H1 (cell line): ENCODE data around the gene GRIK2. TPM values are rescaled to one million over a fixed set of nuclear protein-coding genes. Genes with fewer than 3 reads are reported as not detected.
A peak's percentile ranks its signal among the peaks of the same experiment; 100 is the strongest.

Experiments
- CTCF ChIA-PET: fragments of 300-600 bp; sonication (Branson Sonifier 250); formaldehyde crosslinking; loops from one replicate; lab custom pipeline; 2021; ENCODE audit not compliant: partially characterized antibody; lab: Charles Lee
- POLR2A ChIA-PET: fragments of 300-600 bp; sonication (Branson Sonifier 250); formaldehyde crosslinking; loops from one replicate; lab custom pipeline; 2021; ENCODE audit warnings: inconsistent platforms; ENCODE audit not compliant: partially characterized antibody; lab: Charles Lee
- DNase-seq, 2 experiments: peaks; one replicate each; pipeline versions ENCODE4 v3.0.0 to v3.0.0-alpha.2; 2010 to 2022; ENCODE audit warnings: low spot score in 2 of 2, low read depth in 1 of 2, mixed read lengths in 1 of 2
- FAIRE-seq: peaks from 2 replicates; lab custom pipeline; 2011; peaks lifted over from hg19 to GRCh38; lab: Jason Lieb, UNC
- H2AFZ ChIP-seq: 2 replicates; pipeline ENCODE4 v1.8.1; 2012; ENCODE audit warnings: low read length, inconsistent platforms
- H2AK5ac ChIP-seq: 2 replicates; pipeline ENCODE4 v1.6.1; 2013; ENCODE audit warnings: low read depth, low read length
- H2BK120ac ChIP-seq: replicated peaks from 2 replicates; pipeline ENCODE3; 2013; ENCODE audit warnings: low read depth, low read length, inconsistent platforms
- H2BK12ac ChIP-seq: 2 replicates; pipeline ENCODE4 v1.6.1; 2013; ENCODE audit warnings: low read depth, low read length
- H2BK15ac ChIP-seq: 2 replicates; pipeline ENCODE4 v1.6.1; 2013; ENCODE audit warnings: low read length
- H2BK20ac ChIP-seq: 2 replicates; pipeline ENCODE4 v1.6.1; 2013; ENCODE audit warnings: low read length
- H2BK5ac ChIP-seq: 2 replicates; pipeline ENCODE4 v1.6.1; 2013; ENCODE audit warnings: low read depth, low read length
- H3K14ac ChIP-seq: 2 replicates; pipeline ENCODE4 v1.6.1; 2013; ENCODE audit warnings: inconsistent platforms; ENCODE audit not compliant: insufficient read length
- H3K18ac ChIP-seq: 2 replicates; pipeline ENCODE4 v1.6.1; 2013; ENCODE audit warnings: low read length; ENCODE audit errors: extremely low read depth
- H3K23ac ChIP-seq: 2 replicates; pipeline ENCODE4 v1.6.1; 2013; ENCODE audit warnings: inconsistent platforms; ENCODE audit not compliant: insufficient read length
- H3K23me2 ChIP-seq: 2 replicates; pipeline ENCODE4 v1.6.1; 2013; ENCODE audit warnings: low read depth, low read length
- H3K27ac ChIP-seq: 2 replicates; pipeline ENCODE4 v1.6.1; 2011; ENCODE audit warnings: low read depth, low read length, inconsistent platforms
- H3K27me3 ChIP-seq, 4 experiments: replicated peaks in 1 of 4; 1 replicate in 1 of 4; 2 replicates in 3 of 4; pipeline versions ENCODE4 v1.6.1 to v1.8.1; 2011 to 2013; ENCODE audit warnings: low read length in 3 of 4, mild to moderate bottlenecking in 3 of 4, inconsistent platforms in 2 of 4, mixed read lengths in 2 of 4, moderate library complexity in 1 of 4; ENCODE audit not compliant: control insufficient read depth in 3 of 4, insufficient read depth in 3 of 4; ENCODE audit errors: extremely low read depth in 1 of 4
- H3K36me3 ChIP-seq, 4 experiments: 2 replicates each; pipeline versions ENCODE4 v1.6.1 to v1.8.1; 2011 to 2013; ENCODE audit warnings: mild to moderate bottlenecking in 4 of 4, low read length in 3 of 4, moderate library complexity in 2 of 4, control low read depth in 1 of 4, inconsistent platforms in 1 of 4; ENCODE audit not compliant: insufficient read depth in 4 of 4, control insufficient read depth in 2 of 4
- H3K4ac ChIP-seq: replicated peaks from 2 replicates; pipeline ENCODE3; 2013; ENCODE audit warnings: low read length, low read depth, mixed read lengths, inconsistent platforms; ENCODE audit not compliant: insufficient read length
- H3K4me1 ChIP-seq, 4 experiments: replicated peaks in 1 of 4; 1 replicate in 1 of 4; 2 replicates in 3 of 4; pipeline versions ENCODE4 v1.6.1 to v1.8.1; 2011 to 2013; ENCODE audit warnings: low read length in 3 of 4, inconsistent platforms in 2 of 4, mixed read lengths in 1 of 4; ENCODE audit not compliant: insufficient read depth in 4 of 4, control insufficient read depth in 3 of 4
- H3K4me2 ChIP-seq, 2 experiments: 2 replicates each; pipeline versions ENCODE4 v1.6.1 to v1.8.1; 2011 to 2013; ENCODE audit warnings: low read depth in 2 of 2, low read length in 2 of 2, control low read depth in 1 of 2, inconsistent platforms in 1 of 2, mild to moderate bottlenecking in 1 of 2; ENCODE audit not compliant: insufficient read depth in 1 of 2
- H3K4me3 ChIP-seq, 4 experiments: fragments of 200-600, 300-600 bp in 1 of 4; sonication (generic), shearing (Covaris generic), sonication (Bioruptor Twin) in 1 of 4; 2 replicates each; pipeline versions ENCODE4 v1.5.1 to v1.8.1; 2011 to 2016; ENCODE audit warnings: low read length in 4 of 4, low read depth in 3 of 4, control low read depth in 2 of 4, inconsistent platforms in 2 of 4, mild to moderate bottlenecking in 2 of 4, mixed read lengths in 1 of 4, moderate library complexity in 1 of 4; ENCODE audit not compliant: insufficient read depth in 2 of 4; ENCODE audit errors: extremely low read depth in 1 of 4
- H3K56ac ChIP-seq: replicated peaks from 2 replicates; pipeline ENCODE3; 2013; ENCODE audit warnings: low read depth, mild to moderate bottlenecking, mixed read lengths, low read length, inconsistent platforms; ENCODE audit not compliant: insufficient read length
- H3K79me1 ChIP-seq: 2 replicates; pipeline ENCODE4 v1.6.1; 2013; ENCODE audit warnings: low read depth, low read length, control low read depth
- H3K79me2 ChIP-seq, 2 experiments: 2 replicates each; pipeline versions ENCODE4 v1.6.1 to v1.8.1; 2012 to 2013; ENCODE audit warnings: low read length in 2 of 2, mild to moderate bottlenecking in 2 of 2, inconsistent platforms in 1 of 2; ENCODE audit not compliant: insufficient read depth in 2 of 2, control insufficient read depth in 1 of 2
- H3K9ac ChIP-seq, 4 experiments: replicated peaks in 1 of 4; 1 replicate in 1 of 4; 2 replicates in 3 of 4; pipeline versions ENCODE4 v1.6.1 to v1.8.1; 2011 to 2013; ENCODE audit warnings: low read depth in 3 of 4, low read length in 3 of 4, control low read depth in 2 of 4, mild to moderate bottlenecking in 2 of 4, moderate library complexity in 2 of 4, inconsistent platforms in 1 of 4; ENCODE audit errors: extremely low read depth in 1 of 4
- H3K9me3 ChIP-seq, 2 experiments: 2 replicates each; pipeline versions ENCODE4 v1.6.1 to v1.8.1; 2012 to 2013; ENCODE audit warnings: mild to moderate bottlenecking in 2 of 2, moderate library complexity in 2 of 2, control low read depth in 1 of 2, inconsistent platforms in 1 of 2, low read depth in 1 of 2, low read length in 1 of 2, mixed read lengths in 1 of 2; ENCODE audit not compliant: insufficient read depth in 2 of 2
- H4K20me1 ChIP-seq, 2 experiments: replicated peaks in 1 of 2; 2 replicates each; pipeline versions ENCODE3 to v1.8.1; 2011 to 2013; ENCODE audit warnings: inconsistent platforms in 2 of 2, low read length in 2 of 2, mild to moderate bottlenecking in 1 of 2; ENCODE audit not compliant: insufficient read depth in 2 of 2, control insufficient read depth in 1 of 2
- H4K5ac ChIP-seq: 2 replicates; pipeline ENCODE4 v1.6.1; 2013; ENCODE audit warnings: low read length, low read depth, mixed read lengths, inconsistent platforms; ENCODE audit not compliant: insufficient read length
- H4K8ac ChIP-seq: 2 replicates; pipeline ENCODE4 v1.8.0; 2013; ENCODE audit warnings: mild to moderate bottlenecking, moderate library complexity, low read length, inconsistent platforms; ENCODE audit not compliant: insufficient read depth; ENCODE audit errors: extremely low read depth
- H4K91ac ChIP-seq: replicated peaks from 2 replicates; pipeline ENCODE3; 2013; ENCODE audit warnings: low read length, mixed read lengths, inconsistent platforms; ENCODE audit not compliant: insufficient read length
- BRCA1 ChIP-seq: IDR thresholded peaks from 2 replicates; pipeline ENCODE4 v1.6.1; 2012; ENCODE audit warnings: low read depth, low read length, improper control_type of control experiment
- CBX8 ChIP-seq: fragments of 300-800, 300-1000 bp; sonication (generic); IDR thresholded peaks from 2 replicates; pipeline ENCODE4 v1.7.1; 2016; ENCODE audit warnings: low read depth, low read length, borderline replicate concordance
- CTBP2 ChIP-seq: IDR thresholded peaks from 2 replicates; pipeline ENCODE4 v1.7.0; 2011; ENCODE audit warnings: borderline replicate concordance, mild to moderate bottlenecking, moderate library complexity, mixed read lengths, low read length; ENCODE audit not compliant: insufficient read depth, insufficient read length
- CTCF ChIP-seq, 3 experiments: IDR thresholded peaks; 1 replicate in 2 of 3; 2 replicates in 1 of 3; pipeline versions ENCODE4 v1.5.1 to v1.6.1; 2011; ENCODE audit warnings: low read length in 3 of 3, mild to moderate bottlenecking in 3 of 3, inconsistent platforms in 2 of 3, low read depth in 1 of 3, moderate library complexity in 1 of 3; ENCODE audit not compliant: insufficient read depth in 1 of 3; ENCODE audit errors: control extremely low read depth in 1 of 3
- JUND ChIP-seq: IDR thresholded peaks from 2 replicates; pipeline ENCODE4 v1.6.1; 2011; ENCODE audit warnings: mild to moderate bottlenecking, improper control_type of control experiment, low read length
- MAFK ChIP-seq: IDR thresholded peaks from 2 replicates; pipeline ENCODE4 v1.6.1; 2012; ENCODE audit warnings: low read depth, mild to moderate bottlenecking, improper control_type of control experiment, low read length
- POU5F1 ChIP-seq: IDR thresholded peaks from 2 replicates; pipeline ENCODE4 v1.6.1; 2011; ENCODE audit warnings: low read depth, mild to moderate bottlenecking, low read length, moderate library complexity
- RFX5 ChIP-seq: IDR thresholded peaks from 2 replicates; pipeline ENCODE4 v1.6.1; 2011; ENCODE audit warnings: low read depth, low read length, improper control_type of control experiment, borderline replicate concordance
- SP4 ChIP-seq: IDR thresholded peaks from 2 replicates; pipeline ENCODE4 v1.6.1; 2012; ENCODE audit warnings: low read length, inconsistent platforms
- WGBS, 2 experiments: shearing (Covaris generic) in 1 of 2; methylation state at CpG; one replicate each; pipeline versions ENCODE4 v1.1.6 to v1.1.7; 2013 to 2015; ENCODE audit warnings: low lambda C conversion rate in 2 of 2, mixed read lengths in 2 of 2, inconsistent platforms in 1 of 2, low coverage in 1 of 2, missing lambda C conversion rate in 1 of 2; ENCODE audit not compliant: insufficient replicate concordance in 2 of 2, insufficient coverage in 1 of 2, insufficient read length in 1 of 2; ENCODE audit errors: extremely low coverage in 1 of 2, missing lambda C conversion rate in 1 of 2; 5-methylcytosine and 5-hydroxymethylcytosine counted together
- polyA plus RNA-seq, 7 experiments: library from polyadenylated mRNA; depleted of rRNA in 3 of 7; stranded (reverse) in 5 of 7; unstranded in 2 of 7; fragments of >200 nt in 5 of 7; fragments of 200-250 nt in 2 of 7; gene quantifications; 1 replicate in 5 of 7; 2 replicates in 1 of 7; 4 replicates in 1 of 7; pipeline versions ENCODE4 v1.2.1 to v1.2.3, GENCODE V29; 2011 to 2013; ENCODE audit warnings: missing spikeins in 2 of 7, mixed read lengths in 2 of 7
- total RNA-seq: library from RNA; stranded (reverse); fragmentation: NEBNext Ultra II Directional; extraction: Animal tissue kit (Norgen Biotek cat#: 25700); gene quantifications from 2 replicates; pipeline ENCODE4 v1.2.1, GENCODE V29; 2021

The GRIK2 gene
- total and polyA plus RNA-seq, 2 of the 8 experiments (the other 6 are each of a cell fraction or from before 2014, with no cell fraction given): 1.8 to 2.2 TPM

GRCh38 chr6:101936516-101936915 lies 543.0 kb downstream of the GRIK2 start:
- no peaks in the 10 kb centered on the region for H3K27me3 ChIP-seq
- H3K79me2 ChIP-seq: no peaks in the 10 kb centered on the region
- H2BK120ac ChIP-seq: no peak overlapping the region
- H3K14ac ChIP-seq: peak overlapping the region; percentile 17
- H4K5ac ChIP-seq: no peak overlapping the region
- H3K4me1 ChIP-seq: no peaks in the 10 kb centered on the region
- no peak overlapping the region for H2BK15ac ChIP-seq
- no peaks in the 10 kb centered on the region for H3K79me1 ChIP-seq
- no peak overlapping the region for H4K91ac ChIP-seq
- H3K23ac ChIP-seq: no peak overlapping the region
- H3K9me3 ChIP-seq: no peaks in the 10 kb centered on the region
- H3K4ac ChIP-seq: no peak overlapping the region
- 89% methylated on average over 1 of the region's 1 CpG; no CpG with 5 or more reads in 1 of the 2 experiments for WGBS, 2 experiments
- H2BK20ac ChIP-seq: no peak overlapping the region
- no peak overlapping the region for H4K8ac ChIP-seq
- FAIRE-seq (no peak), DNase-seq (no peak)
- H3K56ac ChIP-seq: no peak overlapping the region
- H2AFZ ChIP-seq: no peak overlapping the region
- H2BK12ac ChIP-seq: no peak overlapping the region
- no peak overlapping the region for H2AK5ac ChIP-seq
- no peak overlapping the region for H3K4me3 ChIP-seq
- POLR2A ChIA-PET: no interaction called here
- H3K27ac ChIP-seq: no peak overlapping the region
- no peak overlapping the region for H3K9ac ChIP-seq
- H4K20me1 ChIP-seq: no peaks in the 10 kb centered on the region
- CTCF ChIA-PET: no interaction called here
- no peak overlapping the region for H3K18ac ChIP-seq
- no peaks in the 10 kb centered on the region for H3K23me2 ChIP-seq
- no peak overlapping the region for H3K4me2 ChIP-seq
- H3K36me3 ChIP-seq: no peaks in the 10 kb centered on the region
- H2BK5ac ChIP-seq: no peak overlapping the region
- TF ChIP-seq SP4 (no peak), RFX5 (no peak), CBX8 (no peak), CTCF (IDR thresholded peaks at IDR 0.05; ENCODE audit: control extremely low read depth in 1 of 3, insufficient read depth in 1 of 3, low read depth in 1 of 3, low read length in 3 of 3) (no peak), MAFK (no peak), CTBP2 (no peak), POU5F1 (no peak), JUND (no peak), BRCA1 (no peak)
